Heart left ventricle (tissue), 13 donors: ENCODE measurements around the gene GPC2.

Experiments
- CTCF ChIP-seq, 12 donors: fragments of 200-600 bp; sonication (generic) in 4 of 12; IDR thresholded peaks; one replicate each; pipeline versions ENCODE4 v1.5.0 to v1.8.0; 2018 to 2022; ENCODE audit warnings: antibody characterized with exemption in 12 of 12, mild to moderate bottlenecking in 5 of 12
- POLR2A ChIP-seq, 2 donors: fragments of 450-650 bp; IDR thresholded peaks; one replicate each; pipeline ENCODE4 v1.6.1; 2017; ENCODE audit warnings: antibody characterized with exemption in 2 of 2, mild to moderate bottlenecking in 2 of 2, moderate library complexity in 2 of 2
- donor health status: ischemic (EF 13 %, LVEDD 7.1; RV severe dilation, severe dysfunction).
- donor health status: DM: no; HTN: yes; CAD: no.
- donor health status: DM: no; HTN: no; CAD: no.
- donor health status: ischemic (EF 25% LVEDD 6.9; RV normal size, moderate dysfunction).
- donor health status: ischemic (EF 25% LVEDD 5.7; RV mildly dilated, moderate dysfunction).
- donor health status: ischemic (EF 35%, LVEDD 5.7; RV mildly dilated, moderate dysfunction).
- donor health status: nonischemic (EF 11% LVEDD 7.7; RV severe dilation, severe dysfunction).
- donor health status: DM: yes; HTN: yes; CAD: no.
- donor health status: PGD.
- donor health status: ischemic (EF 29% LVEDD 5.4; RV normal size, mild dysfunction).
- donor health status: nonischemic (EF 23%, LVEDD 6.1; RV moderate dilation, normal function).

- TF ChIP-seq CTCF (IDR thresholded peaks at IDR 0.05): no peak
- no peak for TF ChIP-seq POLR2A (IDR thresholded peaks at IDR 0.05)
These were observed 43.5 kb upstream of the GPC2 start for GRCh38 chr7:100220586-100221230.
